Activated effector memory CD4-positive, alpha-beta T cell treated with anti-CD3 and anti-CD28 coated beads, Interleukin-2, amount 50 U/mL, for 16 hours (primary cell): Measurements from ENCODE around the gene SNIP1.
"Not testable (repeated sequence)": the region's sequence is repeated elsewhere in the genome, so short reads cannot be mapped to it uniquely, and the experiment has no call there.

Experiments used
- DNase-seq: peaks from one replicate; pipeline ENCODE4 v3.0.0-alpha.2; 2020

The SNIP1 gene

GRCh38 chr1:37509181-37509580 is 44.9 kb downstream of the SNIP1 start:
- DNase-seq, result no peak

- DNase-seq, result no peak
Observed at GRCh38 chr1:37506740-37507139, 47.4 kb downstream of the SNIP1 start.

DNA sequence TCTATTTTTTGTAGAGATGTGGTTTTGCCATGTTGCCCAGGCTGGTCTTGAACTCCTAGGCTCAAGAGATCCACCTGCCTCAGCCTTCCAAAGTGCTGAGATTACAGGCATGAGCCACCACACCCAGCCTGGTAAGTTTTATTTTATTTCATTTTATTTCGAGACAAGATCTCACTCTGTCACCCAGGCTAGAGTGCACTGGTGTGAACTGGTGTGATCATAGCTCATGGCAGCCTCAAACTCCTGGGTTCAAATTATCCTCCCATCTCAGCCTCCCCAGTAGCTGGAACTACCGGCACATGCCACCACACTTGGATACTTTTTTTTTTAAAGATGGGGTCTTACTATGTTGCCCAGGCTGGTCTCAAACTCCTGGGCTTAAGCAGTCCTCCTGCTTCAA is 51.3 kb downstream of the SNIP1 start:
- DNase-seq, result not testable (repeated sequence)

DNA sequence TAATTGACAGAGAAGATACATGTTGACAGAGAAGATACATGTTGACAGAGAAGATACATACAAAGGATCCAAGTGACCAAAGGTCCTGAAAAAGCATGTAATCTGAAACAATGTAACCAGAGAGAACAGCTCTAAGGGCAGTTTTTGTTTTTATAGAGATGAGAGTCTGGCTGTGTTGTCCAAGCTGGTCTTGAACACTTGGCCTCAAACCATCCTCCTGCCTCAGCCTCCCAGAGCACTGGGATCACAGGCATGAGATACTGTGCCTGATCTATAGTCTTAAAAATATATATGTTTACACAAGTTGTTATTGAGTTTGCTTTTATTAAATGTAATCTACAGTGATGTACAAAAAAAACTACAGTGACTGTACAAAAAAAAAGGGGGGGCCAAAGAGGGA is 52.0 kb downstream of the SNIP1 start:
- no peak for DNase-seq

GRCh38 chr1:37501661-37502060 is 52.4 kb downstream of the SNIP1 start:
- no peak for DNase-seq

- no peak for DNase-seq
Observed at GRCh38 chr1:37498872-37499617, 55.0 kb downstream of the SNIP1 start.

DNA sequence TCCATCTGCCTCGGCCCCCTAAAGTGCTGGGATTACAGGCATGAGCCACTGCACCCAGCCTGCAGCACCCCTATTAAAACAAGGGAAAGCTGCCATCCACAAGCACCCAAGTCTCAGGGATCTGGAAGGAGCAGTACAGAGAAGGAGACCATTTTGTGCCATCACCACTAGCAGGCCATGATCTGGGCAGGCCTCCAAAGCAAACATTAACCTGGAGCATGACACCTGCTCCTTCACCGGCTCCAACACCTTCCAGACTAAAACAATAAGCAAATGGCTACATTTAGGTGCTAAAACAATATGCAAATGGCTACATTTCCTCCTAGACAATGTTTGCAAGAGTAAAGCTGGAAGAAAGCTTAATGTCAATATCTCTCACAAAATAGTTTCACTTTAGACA is 56.3 kb downstream of the SNIP1 start:
- DNase-seq, result no peak

DNA sequence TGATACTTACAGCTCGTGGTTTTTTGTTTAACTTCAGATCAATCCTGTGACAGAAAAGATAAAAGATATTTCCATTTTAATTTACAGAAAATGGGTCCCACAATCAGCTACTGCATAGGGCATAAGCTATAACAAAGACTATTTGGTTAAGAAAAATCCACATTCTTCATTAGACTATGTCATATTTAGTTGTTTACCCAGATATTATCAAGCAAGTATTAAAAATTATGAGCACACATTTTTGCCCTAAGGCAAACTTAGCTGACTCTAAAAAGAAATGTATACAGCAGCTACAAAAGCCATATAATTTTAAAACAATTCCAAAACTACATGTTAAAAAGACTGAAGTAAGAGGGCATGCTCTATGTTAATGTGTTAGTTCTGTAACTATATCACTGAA is 58.2 kb downstream of the SNIP1 start:
- DNase-seq, result no peak

DNA sequence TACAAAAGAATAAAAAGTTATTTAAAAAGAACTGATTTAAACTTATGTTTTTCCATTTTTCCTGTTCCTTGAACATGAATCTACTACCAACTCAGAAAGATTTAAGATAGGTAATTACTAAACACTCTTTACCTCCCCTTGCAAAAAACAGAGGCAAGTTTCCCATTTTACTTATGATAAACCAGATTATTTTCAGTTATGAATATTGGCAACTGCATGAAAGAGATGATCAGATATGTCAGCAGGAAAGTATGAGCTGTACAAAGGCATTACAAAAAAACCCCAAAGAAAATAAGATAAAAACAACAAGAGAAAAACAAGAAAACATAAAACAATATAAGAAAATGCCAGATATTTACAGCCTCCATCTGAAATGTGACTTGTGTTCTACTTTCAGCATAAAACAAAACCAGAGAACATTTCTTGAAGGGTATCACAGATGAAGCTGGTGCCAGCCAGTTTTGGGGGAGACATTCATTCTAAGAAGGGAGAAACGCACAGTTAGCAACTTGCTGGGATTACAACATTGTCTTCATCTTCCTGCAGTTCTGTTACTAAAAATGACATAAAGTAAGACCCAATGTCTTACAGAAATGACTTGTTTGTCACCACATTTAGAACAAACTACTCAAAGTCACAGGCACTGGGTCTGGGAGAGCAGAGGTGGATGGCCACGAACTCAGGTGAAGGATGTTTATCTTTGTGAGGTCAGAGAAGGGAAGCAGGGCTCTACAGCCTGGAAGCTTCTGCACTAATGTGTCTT is 60.6 kb downstream of the SNIP1 start:
- DNase-seq, result no peak

- no peak for DNase-seq
Observed at GRCh38 chr1:37487619-37487984, 66.5 kb downstream of the SNIP1 start.

- peak; percentile 93 for DNase-seq
Observed at GRCh38 chr1:37486680-37487618, 67.1 kb downstream of the SNIP1 start.

GRCh38 chr1:37485902-37486679 is 68.0 kb downstream of the SNIP1 start:
- DNase-seq, result no peak
